HepG2 (cell line): ENCODE results near the gene COA4. TPM values are rescaled to one million over a fixed set of nuclear protein-coding genes. Genes with fewer than 3 reads are reported as not detected.
A peak's percentile ranks its signal among the peaks of the same experiment; 100 is the strongest.

Source experiments
- ATAC-seq: fragments of 200-7000 bp; cut with Tn5 transposase; 3 replicates; pipeline ENCODE4 v1.9.1; 2020; ENCODE audit warnings: mild to moderate bottlenecking, moderate library complexity
- BruUV-seq: library from RNA; stranded (reverse); fragments of 400-500 nt; replicated peaks from 2 replicates; lab custom pipeline; 2021; lab: Mats Ljungman, UMichigan
- CTCF ChIA-PET: fragments of 300-600 bp; formaldehyde crosslinking; extraction: SDS; loops from one replicate; lab custom pipeline; 2021; ENCODE audit warnings: low total read pairs, inconsistent platforms, low intra/inter-chr PET ratio; lab: Yijun Ruan, JAX
- POLR2A ChIA-PET: fragments of 350-600 bp; sonication (Branson Sonifier 250); formaldehyde crosslinking; loops from one replicate; lab custom pipeline; 2020; ENCODE audit warnings: antibody characterized with exemption, inconsistent platforms; lab: Yijun Ruan, JAX
- DNase-seq: peaks from one replicate; pipeline ENCODE4 v3.0.0-alpha.2; 2015; ENCODE audit warnings: low spot score
- FAIRE-seq: peaks from 3 replicates; lab custom pipeline; 2011; peaks lifted over from hg19 to GRCh38; lab: Jason Lieb, UNC
- H2AFZ ChIP-seq: one replicate; pipeline ENCODE4 v1.6.1; 2011; ENCODE audit warnings: low read length, inconsistent platforms
- H3K27ac ChIP-seq: fragments of 300-600 bp; 3 replicates; pipeline ENCODE4 v1.8.0; 2011; ENCODE audit warnings: mixed run types, mild to moderate bottlenecking, mixed read lengths, low read length, inconsistent platforms; ENCODE audit not compliant: insufficient read depth; ENCODE audit errors: extremely low read length
- H3K27me3 ChIP-seq, 2 experiments: fragments of 200-600 bp in 1 of 2; 2 replicates in 1 of 2; 3 replicates in 1 of 2; pipeline versions ENCODE4 v1.6.0 to v1.8.0; 2011; ENCODE audit warnings: low read length in 2 of 2, mild to moderate bottlenecking in 2 of 2, moderate library complexity in 2 of 2, inconsistent platforms in 1 of 2; ENCODE audit not compliant: insufficient read depth in 2 of 2, control insufficient read depth in 1 of 2
- H3K36me3 ChIP-seq, 2 experiments: fragments of 200-600 bp in 1 of 2; replicated peaks in 1 of 2; 2 replicates in 1 of 2; 3 replicates in 1 of 2; pipeline versions ENCODE4 v1.5.1 to v1.8.0; 2011; ENCODE audit warnings: low read length in 2 of 2, inconsistent platforms in 1 of 2; ENCODE audit not compliant: insufficient read depth in 2 of 2, control insufficient read depth in 1 of 2
- H3K4me1 ChIP-seq: 2 replicates; pipeline ENCODE4 v1.5.1; 2012; ENCODE audit warnings: low read length, inconsistent platforms; ENCODE audit not compliant: insufficient read depth
- H3K4me2 ChIP-seq: 2 replicates; pipeline ENCODE4 v1.6.0; 2011; ENCODE audit warnings: low read depth, low read length, inconsistent platforms
- H3K4me3 ChIP-seq, 3 experiments: fragments of 200-600 bp in 1 of 3; sonication (generic), shearing (Covaris generic) in 1 of 3; replicated peaks in 1 of 3; 2 replicates each; pipeline ENCODE4 v1.5.1; 2011 to 2016; ENCODE audit warnings: low read length in 3 of 3, inconsistent platforms in 2 of 3, low read depth in 2 of 3, mild to moderate bottlenecking in 2 of 3, control low read depth in 1 of 3, mixed read lengths in 1 of 3; ENCODE audit not compliant: insufficient read depth in 1 of 3
- H3K79me2 ChIP-seq: one replicate; pipeline ENCODE4 v1.6.1; 2011; ENCODE audit warnings: low read length, inconsistent platforms; ENCODE audit not compliant: insufficient read depth
- H3K9ac ChIP-seq: 2 replicates; pipeline ENCODE4 v1.6.0; 2011; ENCODE audit warnings: mild to moderate bottlenecking, low read depth, low read length, inconsistent platforms; ENCODE audit not compliant: insufficient read depth
- H3K9me3 ChIP-seq: 2 replicates; pipeline ENCODE4 v1.5.1; 2012; ENCODE audit warnings: mild to moderate bottlenecking, low read length
- H4K20me1 ChIP-seq: 2 replicates; pipeline ENCODE4 v1.6.0; 2011; ENCODE audit warnings: inconsistent platforms, mild to moderate bottlenecking, low read length, moderate library complexity; ENCODE audit not compliant: insufficient read depth
- ATF7 ChIP-seq, 2 experiments: fragments of 450-650 bp in 1 of 2; sonication (generic) in 1 of 2; formaldehyde crosslinking in 1 of 2; IDR thresholded peaks; 2 replicates each; pipeline versions ENCODE4 v1.4.0 to v1.6.1; 2016 to 2020; ENCODE audit warnings: antibody characterized with exemption in 1 of 2, mild to moderate bottlenecking in 1 of 2, missing genetic modification reagents in 1 of 2
- CREB1 ChIP-seq, 2 experiments: fragments of 450-650 bp in 1 of 2; IDR thresholded peaks; 2 replicates each; pipeline ENCODE4 v1.6.1; 2016 to 2017; ENCODE audit warnings: control low read depth in 1 of 2, mild to moderate bottlenecking in 1 of 2, missing compliant biosample characterization in 1 of 2, missing genetic modification characterization in 1 of 2
- DDIT3 ChIP-seq: sonication (generic); formaldehyde crosslinking; IDR thresholded peaks from 2 replicates; pipeline ENCODE4 v1.4.0; 2020; ENCODE audit warnings: mild to moderate bottlenecking, missing genetic modification reagents
- RFXAP ChIP-seq: sonication (generic); formaldehyde crosslinking; IDR thresholded peaks from 2 replicates; pipeline ENCODE4 v1.4.0; 2020; ENCODE audit warnings: missing genetic modification reagents, borderline replicate concordance
- ZNF180 ChIP-seq: sonication (generic); formaldehyde crosslinking; IDR thresholded peaks from 2 replicates; pipeline ENCODE4 v1.4.0; 2020; ENCODE audit warnings: low read depth, missing genetic modification reagents, borderline replicate concordance
- ZNF253 ChIP-seq: sonication (generic); formaldehyde crosslinking; IDR thresholded peaks from 2 replicates; pipeline ENCODE4 v1.8.0; 2022; ENCODE audit warnings: mild to moderate bottlenecking, missing genetic modification reagents, borderline replicate concordance
- ZNF891 ChIP-seq: sonication (generic); formaldehyde crosslinking; IDR thresholded peaks from 2 replicates; pipeline ENCODE4 v1.5.0; 2020; ENCODE audit warnings: mild to moderate bottlenecking, missing genetic modification reagents
- in situ Hi-C: cut with HindIII; loops from 2 replicates; pipeline ENCODE4 v1.10.0; 2017; ENCODE audit warnings: low pct_unique_long_range_greater_than_20kb; ENCODE audit not compliant: extremely low pct_ligation_motif_present
- intact Hi-C: fragments of 100-400 bp; cut with micrococcal nuclease; formaldehyde crosslinking; loops from one replicate; pipeline ENCODE4 v1.10.0; 2022; ENCODE audit not compliant: unreplicated experiment
- polyA plus RNA-seq, 8 experiments: library from polyadenylated mRNA; depleted of rRNA in 3 of 8; stranded (reverse) in 7 of 8; unstranded in 1 of 8; fragments of >200 nt; fragmentation: Illumina TruSeq in 4 of 8; extraction: Trizol in 4 of 8; gene quantifications; 2 replicates each; pipeline versions ENCODE4 v1.2.1 to v1.2.3, GENCODE V29; 2011 to 2016; ENCODE audit warnings: low read depth in 4 of 8, missing spikeins in 1 of 8, mixed read lengths in 1 of 8; ENCODE audit not compliant: insufficient read depth in 1 of 8
- total RNA-seq, 5 experiments: library from RNA; depleted of rRNA; stranded (reverse); fragments of >200 nt; fragmentation: Illumina TruSeq; extraction: Trizol; gene quantifications; 2 replicates each; pipeline ENCODE4 v1.2.3, GENCODE V29; 2016; ENCODE audit warnings: low read depth in 1 of 5
- TF ChIP-seq, protein P1 (sequence below): sonication (generic); formaldehyde crosslinking; conservative IDR thresholded peaks from 2 replicates; pipeline ENCODE4 v1.4.0; 2020; ENCODE audit warnings: missing genetic modification reagents

Gene COA4
- total and polyA plus RNA-seq, 2 of the 13 experiments (the other 11 are each of a cell fraction or from before 2014, with no cell fraction given): 107 to 109 TPM

DNA sequence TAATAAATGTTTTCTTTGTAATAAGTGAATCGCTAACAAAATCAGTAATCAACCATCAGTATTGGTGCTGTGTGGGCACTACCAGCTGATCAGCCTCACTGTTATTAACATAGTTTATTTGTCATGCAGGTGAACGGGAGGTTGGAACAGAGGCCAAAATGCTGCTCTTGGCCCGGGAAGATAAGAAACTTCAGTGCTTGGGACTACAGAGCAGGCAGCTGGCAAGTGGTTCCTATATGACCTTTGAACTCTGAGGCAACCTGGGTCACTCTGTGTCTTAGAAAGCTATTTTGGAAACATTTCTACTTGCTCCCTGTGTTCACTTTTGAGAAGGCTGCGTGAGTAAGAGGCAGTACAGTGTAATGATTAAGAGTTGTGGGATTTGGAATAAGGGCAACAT, 37.6 kb upstream of the COA4 start (continued):
- TF ChIP-seq RFXAP (CRISPR knock-in tag) (no peak), ZNF253 (no peak), ZNF891 (no peak), ZNF180 (CRISPR knock-in tag) (no peak)
- TF ChIP-seq, protein P1, sequence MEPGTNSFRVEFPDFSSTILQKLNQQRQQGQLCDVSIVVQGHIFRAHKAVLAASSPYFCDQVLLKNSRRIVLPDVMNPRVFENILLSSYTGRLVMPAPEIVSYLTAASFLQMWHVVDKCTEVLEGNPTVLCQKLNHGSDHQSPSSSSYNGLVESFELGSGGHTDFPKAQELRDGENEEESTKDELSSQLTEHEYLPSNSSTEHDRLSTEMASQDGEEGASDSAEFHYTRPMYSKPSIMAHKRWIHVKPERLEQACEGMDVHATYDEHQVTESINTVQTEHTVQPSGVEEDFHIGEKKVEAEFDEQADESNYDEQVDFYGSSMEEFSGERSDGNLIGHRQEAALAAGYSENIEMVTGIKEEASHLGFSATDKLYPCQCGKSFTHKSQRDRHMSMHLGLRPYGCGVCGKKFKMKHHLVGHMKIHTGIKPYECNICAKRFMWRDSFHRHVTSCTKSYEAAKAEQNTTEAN: no peak

DNA sequence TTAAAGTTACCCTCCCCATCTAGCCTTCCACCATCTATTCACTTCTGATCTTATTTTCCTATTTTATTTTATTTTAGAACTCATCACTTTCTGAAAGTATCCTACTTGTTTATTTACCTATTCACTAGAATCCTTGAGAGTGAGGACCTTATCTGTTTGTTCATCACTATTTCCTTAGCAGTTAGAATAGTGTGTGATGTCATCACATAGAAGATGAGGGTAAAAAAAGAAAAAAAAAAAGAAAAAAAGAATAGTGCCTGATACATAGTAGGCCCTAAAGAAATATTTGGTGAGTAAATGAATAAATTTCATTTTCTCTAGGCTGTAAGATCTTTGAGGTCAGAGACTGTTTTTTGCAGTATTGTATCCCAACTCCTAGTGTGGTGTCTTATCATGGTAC, 36.8 kb upstream of the COA4 start:
- Histone ChIP-seq H3K4me3 (no peak overlapping the region), H4K20me1 (no peaks in the 10 kb centered on the region), H3K27me3 (no peaks in the 10 kb centered on the region), H3K9ac (no peak overlapping the region), H3K27ac (no peak overlapping the region), H3K9me3 (no peaks in the 10 kb centered on the region), H3K36me3 (peaks cover 12 to 58% of the 10 kb centered on the region in 2 experiments), H3K79me2 (no peaks in the 10 kb centered on the region), H3K4me1 (0 out of 2 replicates have a peak, but pooled peaks cover 9% of the 10 kb centered on the region), H3K4me2 (no peak overlapping the region), H2AFZ (no peak overlapping the region)
- intact Hi-C loops (no loop called here), in situ Hi-C loops (no loop called here)
- TF ChIP-seq ATF7 (IDR thresholded peaks at IDR 0.05): peak; percentile 81
- no peak for TF ChIP-seq ATF7 (CRISPR knock-in tag; IDR thresholded peaks at IDR 0.05)
- no peak for TF ChIP-seq DDIT3 (CRISPR knock-in tag)
- peak; percentile 40 for TF ChIP-seq CREB1 (IDR thresholded peaks at IDR 0.05)
- no peak for TF ChIP-seq CREB1 (CRISPR knock-in tag; IDR thresholded peaks at IDR 0.05)
- CTCF ChIA-PET: no interaction called here
- DNase-seq: no peak
- POLR2A ChIA-PET: no interaction called here
- no peak for FAIRE-seq
- ATAC-seq: no peak
- BruUV-seq: no TSS peak
